Activated CD8-positive, alpha-beta memory T cell treated with anti-CD3 and anti-CD28 coated beads for 36 hours (primary cell): ENCODE results near the gene GRIN3A. TPM values are rescaled to one million over a fixed set of nuclear protein-coding genes. Genes with fewer than 3 reads are reported as not detected.
"Not testable (repeated sequence)": the region's sequence is repeated elsewhere in the genome, so short reads cannot be mapped to it uniquely, and the experiment has no call there.

Experiments
- CTCF ChIA-PET: fragments of 350-600 bp; sonication (Branson Sonifier 250); formaldehyde crosslinking; loops from one replicate; lab custom pipeline; 2021; ENCODE audit warnings: antibody characterized with exemption; lab: Charles Lee
- POLR2A ChIA-PET: fragments of 350-600 bp; sonication (Branson Sonifier 250); formaldehyde crosslinking; loops from one replicate; lab custom pipeline; 2021; ENCODE audit warnings: antibody characterized with exemption; lab: Charles Lee
- total RNA-seq, 2 experiments: library from RNA; stranded (reverse); gene quantifications; one replicate each; pipeline ENCODE4 v1.2.3, GENCODE V29; 2021

Gene GRIN3A
- not detected for total RNA-seq

DNA sequence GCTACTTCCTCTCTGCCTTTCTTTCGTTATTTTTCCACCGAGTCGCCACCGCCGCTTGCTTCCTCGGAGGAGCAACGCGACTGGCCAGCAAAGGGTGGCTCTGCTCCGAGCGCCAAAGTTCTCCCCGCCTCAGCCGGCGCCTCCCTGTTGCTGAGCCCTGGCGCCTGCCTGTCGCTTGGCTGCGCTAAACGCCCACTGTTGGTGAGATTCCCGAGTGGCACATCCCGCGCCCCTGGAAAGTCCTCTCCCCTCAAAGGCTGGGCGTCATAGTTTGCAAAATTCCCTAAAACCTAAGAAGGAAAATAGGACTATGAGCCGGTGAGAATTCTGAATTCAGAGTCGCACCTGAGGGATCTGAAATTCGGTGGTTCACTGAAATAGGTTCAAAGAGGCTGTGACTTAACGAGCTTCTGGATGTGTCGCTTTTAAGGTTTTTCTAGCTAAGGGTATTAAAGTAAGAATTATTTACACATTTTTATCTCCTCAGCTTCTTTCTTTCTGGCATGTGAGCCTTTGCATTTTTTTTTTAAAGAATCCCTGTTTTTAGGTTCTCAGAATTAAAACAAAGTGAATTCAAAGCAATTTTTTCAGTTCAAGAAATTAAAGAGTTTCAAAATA lies at the start of gene GRIN3A:
TSS of gene GRIN3A (minus strand) at position 82 of the 618 bp plus-strand sequence. CDS start 668 bp downstream, outside the sequence.
- POLR2A ChIA-PET: no interaction called here
- CTCF ChIA-PET: no interaction called here

DNA sequence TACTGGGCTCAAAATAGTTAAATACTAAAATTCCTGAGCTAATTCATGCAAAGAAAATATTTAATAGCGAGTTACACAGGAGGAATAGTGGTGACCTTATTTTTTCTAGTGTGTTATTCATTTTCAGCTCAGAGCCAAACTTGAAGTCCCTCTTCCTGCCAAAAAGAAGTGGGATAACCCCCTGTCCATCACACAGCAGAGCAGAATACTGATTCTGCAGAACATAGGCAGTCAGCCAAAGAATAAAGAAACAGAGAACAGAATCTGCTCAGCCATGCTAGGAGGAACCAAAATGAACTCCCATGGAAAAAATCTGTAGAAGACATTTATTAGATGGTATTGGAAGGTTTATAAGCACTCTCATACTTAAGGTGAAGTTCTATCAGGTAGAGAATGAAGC lies 49.4 kb upstream of the GRIN3A start:
- CTCF ChIA-PET: no interaction called here
- POLR2A ChIA-PET: no interaction called here

DNA sequence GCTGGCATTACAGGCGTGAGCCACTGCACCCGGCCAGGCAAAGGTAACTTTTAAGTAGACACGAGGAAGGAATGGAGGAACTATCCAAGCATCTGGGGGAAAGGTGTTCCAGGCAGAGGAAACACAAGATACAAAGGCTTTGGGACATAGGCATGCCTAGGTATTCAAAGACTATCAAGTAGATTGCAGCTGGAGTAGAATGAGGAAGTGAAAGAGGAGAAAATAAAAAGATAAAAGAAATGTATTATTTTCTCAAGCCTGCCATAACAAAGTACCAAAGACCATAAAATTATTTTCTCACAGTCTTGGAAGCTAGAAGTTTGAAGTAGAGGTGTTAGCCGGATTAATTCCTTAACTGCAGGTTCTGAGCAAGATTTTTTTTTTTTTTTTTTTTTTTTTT lies 39.9 kb upstream of the GRIN3A start:
- ChIA-PET POLR2A (no interaction called here), CTCF (no interaction called here)

DNA sequence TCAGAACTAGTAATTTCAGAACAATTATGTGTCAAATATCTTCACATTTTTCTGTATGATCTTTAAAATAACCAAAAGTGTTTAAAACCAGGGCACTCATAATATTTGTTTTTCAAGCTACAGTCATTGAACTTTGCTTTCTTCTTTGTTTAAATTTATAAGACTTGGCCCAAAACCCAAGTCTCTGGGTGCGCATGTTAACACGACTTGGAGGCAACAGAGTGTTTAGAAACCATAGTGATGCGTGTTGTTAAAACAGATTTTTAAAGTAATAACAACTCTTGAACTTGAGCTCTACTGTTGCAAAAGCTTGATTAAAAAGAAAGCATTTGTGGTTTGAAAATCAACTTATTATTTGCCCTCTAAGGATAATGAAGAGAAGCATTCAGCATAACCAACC lies 26.0 kb upstream of the GRIN3A start:
- ChIA-PET CTCF (no interaction called here), POLR2A (no interaction called here)

DNA sequence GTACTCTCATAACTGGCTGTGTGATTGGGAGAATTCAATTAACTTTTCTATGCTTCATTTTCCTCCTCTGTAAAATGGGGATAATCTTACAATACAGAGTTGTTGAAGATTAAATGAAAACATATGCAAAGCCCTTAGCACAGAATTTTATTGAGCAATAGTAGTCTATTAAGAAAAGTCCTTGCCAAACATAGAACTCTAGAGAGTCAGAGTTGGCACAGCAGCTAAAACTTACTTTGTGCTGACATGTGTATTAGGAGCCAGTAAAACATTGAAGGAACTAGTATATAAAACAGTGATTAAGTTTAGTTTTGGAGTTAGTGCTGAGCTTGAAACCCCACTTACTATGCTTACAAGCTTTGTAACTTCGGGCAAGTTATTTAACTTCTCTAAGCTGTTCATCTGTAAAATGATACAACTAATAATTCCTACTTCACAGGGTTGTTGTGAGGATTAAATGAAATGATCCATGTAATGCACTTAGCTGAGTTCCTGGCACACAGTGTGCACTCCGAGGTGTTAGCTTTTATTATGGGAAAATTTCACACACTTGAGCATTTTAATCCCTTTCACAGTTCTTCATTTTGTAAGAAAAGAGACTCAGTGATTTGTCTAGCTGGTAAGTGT lies 20.0 kb upstream of the GRIN3A start:
- CTCF ChIA-PET: no interaction called here
- POLR2A ChIA-PET: no interaction called here

DNA sequence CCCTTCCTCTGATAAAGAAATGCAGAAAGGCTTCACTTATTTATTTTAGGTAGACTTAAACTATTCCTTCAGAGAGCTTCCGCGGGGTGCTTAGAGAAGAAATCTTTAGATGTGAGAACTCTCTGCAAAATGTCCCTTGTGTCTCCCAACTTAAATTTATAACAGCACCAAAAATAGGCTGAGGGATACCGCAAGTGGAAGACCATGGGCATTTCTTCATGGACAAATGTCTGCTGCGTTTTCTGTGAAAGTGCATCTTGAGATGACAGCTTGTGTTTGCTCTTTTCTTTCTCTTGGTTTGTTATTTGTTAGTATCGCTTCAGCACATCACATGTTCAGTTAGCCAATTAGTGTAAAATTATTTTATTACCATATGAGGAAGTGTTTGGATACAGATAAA lies 15.3 kb upstream of the GRIN3A start:
- ChIA-PET CTCF (no interaction called here), POLR2A (no interaction called here)

DNA sequence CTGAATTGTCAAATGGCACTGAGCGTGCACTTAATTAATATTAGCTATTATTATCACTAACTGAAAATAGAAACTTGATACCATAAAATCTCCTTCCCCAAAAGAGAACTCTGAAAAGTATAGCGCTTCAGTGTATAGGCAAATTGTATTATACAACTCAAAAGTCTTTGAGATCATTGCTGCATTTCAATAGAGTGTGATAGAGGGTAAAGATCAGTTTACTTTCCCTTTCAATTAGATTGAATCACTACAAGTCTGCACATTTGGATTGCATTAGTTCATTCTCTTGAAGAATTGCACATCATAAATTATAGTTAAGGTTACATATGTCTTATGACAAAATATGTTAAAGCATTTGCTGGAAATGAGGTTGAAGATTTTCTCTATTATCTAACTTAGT lies 13.4 kb upstream of the GRIN3A start:
- ChIA-PET POLR2A (no interaction called here), CTCF (no interaction called here)

DNA sequence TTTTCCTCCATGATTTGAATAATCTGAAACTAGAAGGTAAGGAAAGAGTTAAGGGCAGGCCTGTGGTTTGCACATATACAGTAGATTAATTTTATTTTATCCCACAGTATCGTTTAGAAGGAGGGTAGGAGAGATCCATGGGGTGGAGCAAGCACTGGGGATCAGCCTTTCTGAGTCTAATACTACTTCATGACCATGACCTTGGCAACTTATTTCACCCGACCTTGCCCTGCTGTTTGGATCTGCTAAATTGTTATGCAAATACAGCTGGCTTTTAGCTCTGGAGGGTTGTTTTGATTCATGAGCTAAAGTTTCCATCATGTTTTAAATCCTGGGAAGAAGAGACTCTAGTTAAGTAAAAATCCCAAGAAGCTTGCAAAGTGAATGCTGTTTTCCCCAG lies 864 bp upstream of the GRIN3A start:
- ChIA-PET POLR2A (no interaction called here), CTCF (no interaction called here)

DNA sequence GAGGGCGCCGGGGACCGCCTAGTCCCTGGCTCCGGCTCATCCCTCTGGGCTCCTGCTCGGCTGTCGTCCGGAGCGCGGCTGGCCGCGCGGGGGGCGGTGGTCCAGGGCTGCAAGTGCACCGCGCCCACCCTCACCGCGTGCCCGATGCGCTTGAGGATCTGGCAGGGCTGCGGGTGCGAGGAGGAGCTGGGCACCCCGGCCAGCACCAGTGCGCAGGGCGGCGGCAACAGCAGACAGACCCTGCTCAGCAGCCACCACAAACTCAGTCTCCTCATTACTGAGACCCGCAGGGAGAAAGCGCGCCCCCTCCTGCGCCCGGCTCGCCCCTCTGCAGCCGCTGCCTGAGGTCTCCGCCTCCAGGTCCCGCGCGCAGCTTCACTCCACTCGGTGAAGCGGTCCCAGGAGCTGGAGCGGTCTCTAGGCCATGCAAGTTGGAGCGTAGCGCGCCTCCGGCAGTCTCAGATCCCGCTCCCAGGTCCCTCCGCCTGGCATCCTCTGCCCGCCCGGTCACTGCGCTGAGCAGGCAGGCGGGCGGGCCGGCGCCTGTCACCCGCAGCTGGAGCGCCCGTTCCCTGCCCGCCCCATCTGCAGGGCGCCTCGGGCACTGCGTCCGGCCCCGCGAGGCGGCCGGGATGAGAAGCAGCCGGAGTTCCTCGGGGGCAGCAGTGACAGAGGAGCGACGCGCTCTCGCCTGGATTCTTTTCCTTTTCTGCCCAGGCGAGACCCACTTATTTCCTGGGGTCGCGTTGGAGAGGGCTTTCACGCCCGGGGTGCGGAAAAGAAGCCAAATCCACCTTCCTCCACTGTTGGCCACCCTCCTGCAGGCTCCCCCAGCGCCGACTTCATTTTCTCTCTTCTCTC lies 512 bp downstream of the GRIN3A start:
- ChIA-PET CTCF (no interaction called here), POLR2A (no interaction called here)

DNA sequence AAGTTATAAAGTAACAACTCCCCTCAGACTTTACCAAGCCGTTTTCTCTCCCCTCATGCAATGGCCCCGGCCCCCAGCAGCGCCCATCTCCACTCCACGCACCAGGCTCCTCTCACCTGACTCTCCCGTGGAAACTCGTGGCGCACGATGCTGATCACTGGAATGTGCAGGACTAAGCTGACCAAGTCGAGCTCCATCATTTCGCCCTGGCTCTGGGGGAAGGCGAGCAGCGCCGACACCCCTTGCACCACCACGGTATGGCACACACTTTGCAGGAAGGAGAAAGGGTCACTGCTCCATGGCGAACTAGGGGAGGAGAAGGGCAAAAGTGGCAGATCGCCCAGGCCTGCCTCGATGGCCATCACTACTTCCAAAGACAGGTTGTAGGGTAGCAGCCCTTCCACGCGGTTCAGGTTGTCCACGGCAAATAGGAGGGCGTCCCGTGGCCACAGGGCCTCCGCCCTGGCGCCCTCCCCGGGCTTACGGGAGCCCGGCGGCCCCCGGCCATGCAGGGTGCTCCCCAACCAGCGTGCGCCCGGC lies 1.2 kb downstream of the GRIN3A start:
- ChIA-PET POLR2A (no interaction called here), CTCF (no interaction called here)

DNA sequence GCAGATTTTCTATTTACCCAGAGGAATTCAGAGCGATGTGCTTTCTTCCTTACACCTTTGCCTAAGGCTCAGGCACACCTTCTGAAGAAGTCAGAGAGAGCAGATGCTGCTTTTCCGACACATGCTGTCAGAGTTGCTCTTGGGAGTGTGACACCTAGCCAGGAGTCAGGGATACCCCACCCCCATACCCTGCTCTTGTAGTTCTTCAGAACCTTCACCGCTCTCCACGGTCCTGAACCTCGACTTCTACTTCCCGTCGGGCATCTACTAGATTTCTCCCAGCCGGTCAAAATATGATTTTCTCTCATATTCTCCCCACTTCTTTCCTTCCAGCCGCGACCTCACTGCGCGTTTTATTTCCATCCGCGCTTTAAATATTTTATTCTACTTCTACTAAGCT lies 1.7 kb downstream of the GRIN3A start:
- ChIA-PET POLR2A (no interaction called here), CTCF (no interaction called here)

DNA sequence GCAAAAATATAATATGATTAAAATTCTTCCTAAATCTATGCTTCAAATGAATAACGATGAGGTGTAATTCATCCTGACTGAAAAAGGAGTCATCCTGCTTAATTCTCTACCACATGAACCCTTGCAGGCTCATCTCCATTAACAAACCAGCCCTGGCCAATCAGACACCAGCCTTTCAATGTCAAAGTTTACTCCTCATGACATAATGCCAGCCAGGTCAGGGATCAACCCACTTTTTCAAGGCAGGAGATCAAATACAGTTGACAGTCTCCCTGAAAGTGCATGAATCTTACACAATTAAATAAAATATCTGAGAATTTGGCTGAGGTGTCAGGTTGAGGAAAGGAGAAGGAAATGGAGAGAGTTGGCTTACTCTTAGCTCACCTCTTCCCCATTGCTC lies 7.0 kb downstream of the GRIN3A start:
- ChIA-PET POLR2A (no interaction called here), CTCF (no interaction called here)

DNA sequence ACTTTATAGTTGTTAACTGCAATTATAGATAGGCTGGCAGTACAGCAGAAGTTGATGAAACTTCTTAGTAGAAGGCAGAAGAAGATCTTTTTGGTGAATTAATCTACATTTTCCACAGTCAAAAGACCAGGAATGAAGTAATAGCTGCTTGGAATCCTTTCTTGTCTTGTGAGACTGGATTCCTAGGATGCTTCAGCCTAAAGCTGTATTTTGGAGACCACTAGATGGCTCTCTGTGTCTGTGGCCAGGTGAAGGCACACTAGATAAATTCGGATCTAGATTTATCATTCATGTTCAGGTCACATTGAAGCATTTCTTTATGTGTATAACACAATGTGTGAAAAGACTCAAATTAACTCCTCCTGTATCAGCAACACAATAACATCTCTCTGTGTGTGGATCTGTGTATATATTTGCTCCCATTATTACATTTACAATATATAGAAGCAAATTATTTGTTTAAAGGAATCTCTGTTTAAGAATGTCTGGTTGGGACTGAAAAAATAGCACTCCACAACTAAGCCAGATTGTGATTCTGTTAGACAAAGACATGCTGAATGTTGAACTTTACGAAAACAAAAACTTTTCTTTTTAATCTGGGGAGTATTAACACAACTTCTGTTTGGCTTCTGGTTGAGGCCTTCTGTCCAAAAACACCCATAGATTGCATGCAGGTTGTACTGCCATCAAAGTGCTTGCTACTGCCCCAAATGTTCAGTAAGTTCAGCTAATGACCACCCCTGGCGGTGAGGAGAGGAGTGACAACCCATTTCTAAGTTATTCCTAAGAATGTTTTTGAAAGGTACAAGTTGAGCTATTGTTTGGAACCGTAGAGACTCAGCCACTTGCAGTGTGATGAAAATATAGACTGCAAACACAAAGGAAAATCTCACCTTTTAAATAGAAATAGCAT lies 10.6 kb downstream of the GRIN3A start:
- POLR2A ChIA-PET: no interaction called here
- CTCF ChIA-PET: no interaction called here

DNA sequence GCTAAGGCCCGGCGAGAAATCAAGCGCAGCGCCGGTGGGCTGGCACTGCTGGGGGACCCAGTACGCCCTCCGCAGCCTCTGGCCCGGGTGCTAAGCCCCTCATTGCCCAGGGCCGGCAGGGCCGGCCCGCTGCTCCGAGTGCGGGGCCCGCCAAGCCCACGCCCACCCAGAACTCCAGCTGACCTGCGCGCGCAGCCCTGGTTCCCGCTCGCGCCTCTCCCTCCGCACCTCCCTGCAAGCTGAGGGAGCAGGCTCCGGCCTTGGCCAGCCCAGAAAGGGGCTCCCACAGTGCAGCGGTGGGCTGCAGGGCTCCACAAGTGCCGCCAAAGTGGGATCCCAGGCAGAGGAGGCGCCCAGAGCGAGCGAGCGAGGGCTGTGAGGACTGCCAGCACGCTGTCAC lies 14.2 kb downstream of the GRIN3A start:
- CTCF ChIA-PET, POLR2A ChIA-PET: not testable (repeated sequence)

DNA sequence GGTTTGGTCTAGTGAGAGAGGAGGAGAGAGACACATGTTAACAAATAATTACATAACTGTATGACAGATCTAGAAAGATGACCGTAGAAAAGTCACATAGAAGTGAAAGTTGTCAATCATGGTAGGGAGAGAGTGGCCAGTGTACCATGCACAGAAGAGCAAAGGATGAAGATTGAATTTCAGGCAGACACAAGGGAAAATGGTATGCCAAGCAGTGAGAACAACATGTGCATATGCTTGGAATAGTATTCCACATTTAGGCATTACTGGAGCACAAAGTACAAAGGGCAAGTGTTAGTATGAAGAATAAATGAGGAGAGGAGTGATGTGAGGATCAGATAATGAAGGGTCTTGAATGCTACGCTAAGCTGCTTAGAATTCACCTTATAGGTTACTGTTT lies 20.3 kb downstream of the GRIN3A start:
- ChIA-PET POLR2A (no interaction called here), CTCF (no interaction called here)

DNA sequence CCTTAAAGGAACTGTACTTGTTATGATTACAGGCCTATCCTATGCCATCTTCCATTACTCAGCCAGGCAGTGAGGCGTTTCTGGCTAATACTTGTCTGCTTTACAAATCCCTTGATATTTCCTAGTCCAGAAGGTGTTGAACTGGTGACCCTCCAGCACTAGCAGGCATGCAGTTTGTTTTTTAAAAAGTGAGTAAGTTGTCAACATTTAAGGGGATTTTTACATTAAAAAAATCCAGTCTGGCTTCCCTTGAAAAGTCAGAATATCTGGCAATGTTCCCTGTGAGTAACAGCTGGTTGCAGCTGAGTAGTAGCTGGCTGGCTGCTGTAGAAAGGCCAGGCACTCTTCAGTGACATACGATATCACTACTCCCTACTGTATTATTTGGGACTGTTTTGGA lies 21.8 kb downstream of the GRIN3A start:
- CTCF ChIA-PET: no interaction called here
- POLR2A ChIA-PET: no interaction called here

DNA sequence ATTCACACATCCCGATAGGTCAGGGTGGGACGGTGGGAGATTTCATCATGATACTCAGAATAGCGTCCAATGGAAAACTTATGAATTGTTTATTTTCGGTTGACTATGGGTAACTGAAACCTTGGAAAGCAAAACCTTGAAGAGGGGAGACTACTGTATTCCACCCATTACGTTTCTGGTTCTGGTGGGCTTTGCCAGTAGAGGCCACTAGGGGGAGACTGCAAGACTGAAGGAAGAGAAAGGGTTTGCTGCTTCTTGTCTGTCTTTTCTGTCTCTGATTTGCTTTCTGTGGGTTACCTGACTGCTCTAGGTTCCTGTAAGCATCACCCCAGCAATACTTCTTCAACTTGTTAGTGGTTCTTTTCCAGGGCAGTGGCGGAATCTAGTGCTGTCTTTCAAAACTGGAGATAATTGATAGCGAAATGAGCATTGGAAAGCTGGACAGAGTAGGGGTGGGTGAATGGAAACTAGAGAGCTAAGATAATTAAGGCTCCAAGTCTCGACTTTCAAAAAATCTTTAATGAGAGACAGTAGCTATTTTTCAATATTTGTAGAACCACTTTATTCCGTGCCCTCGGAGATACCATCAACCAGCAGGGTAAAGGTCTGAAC lies 27.0 kb downstream of the GRIN3A start:
- POLR2A ChIA-PET: no interaction called here
- CTCF ChIA-PET: no interaction called here

DNA sequence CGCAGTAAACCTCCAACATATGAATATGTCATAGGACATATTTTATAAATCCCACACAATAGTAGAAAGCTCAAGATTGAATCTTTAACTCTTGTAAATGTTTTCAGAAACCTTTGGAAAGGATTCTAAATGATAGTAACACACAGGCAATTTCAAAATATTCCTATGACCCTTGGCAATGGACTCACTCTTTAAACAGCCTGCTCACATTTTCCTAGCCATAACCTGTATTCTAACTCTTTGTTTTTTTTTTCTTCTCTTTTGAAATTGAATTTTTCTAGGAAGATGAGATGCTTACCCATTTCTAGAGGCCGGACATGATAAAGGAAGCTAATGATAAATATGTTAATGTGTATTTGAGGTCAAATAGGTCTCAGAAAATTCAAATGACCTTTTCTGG lies 29.6 kb downstream of the GRIN3A start:
- CTCF ChIA-PET: no interaction called here

DNA sequence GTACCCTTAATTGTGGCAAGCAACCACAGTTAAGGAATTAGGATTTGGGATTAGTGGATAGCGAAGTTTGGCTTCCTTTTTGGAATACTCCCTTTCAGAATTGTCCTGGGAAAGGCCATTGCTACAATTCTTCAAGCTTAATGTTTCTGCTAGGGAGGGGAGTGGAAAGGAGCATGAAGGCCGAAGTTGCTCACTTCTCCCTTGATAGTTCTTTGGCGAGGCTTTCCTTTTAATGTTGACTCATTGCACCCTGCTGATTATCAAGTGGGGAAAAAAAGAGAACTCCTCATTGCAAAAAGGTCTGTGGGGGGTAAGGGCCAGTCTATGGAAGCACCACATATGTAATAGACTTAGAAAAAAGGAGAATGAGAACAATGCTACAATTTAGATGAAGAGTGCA lies 30.7 kb downstream of the GRIN3A start:
- ChIA-PET POLR2A (no interaction called here), CTCF (no interaction called here)

More for the DNA sequence above, 29.6 kb downstream of the GRIN3A start:
- POLR2A ChIA-PET: no interaction called here
